B cell (primary cell): ENCODE measurements around the gene CCDC85B.

Source experiments
- EZH2 ChIP-seq: IDR thresholded peaks from 2 replicates; pipeline ENCODE4 v1.6.1; 2012; ENCODE audit warnings: borderline replicate concordance, low read depth, mild to moderate bottlenecking, moderate library complexity, low read length; ENCODE audit not compliant: insufficient read depth, poor library complexity, severe bottlenecking
- TF ChIP-seq, protein P1 (sequence below): fragments of 200-600 bp; IDR thresholded peaks from one replicate; pipeline ENCODE4 v1.8.0; 2022; ENCODE audit warnings: antibody characterized with exemption, mild to moderate bottlenecking

DNA sequence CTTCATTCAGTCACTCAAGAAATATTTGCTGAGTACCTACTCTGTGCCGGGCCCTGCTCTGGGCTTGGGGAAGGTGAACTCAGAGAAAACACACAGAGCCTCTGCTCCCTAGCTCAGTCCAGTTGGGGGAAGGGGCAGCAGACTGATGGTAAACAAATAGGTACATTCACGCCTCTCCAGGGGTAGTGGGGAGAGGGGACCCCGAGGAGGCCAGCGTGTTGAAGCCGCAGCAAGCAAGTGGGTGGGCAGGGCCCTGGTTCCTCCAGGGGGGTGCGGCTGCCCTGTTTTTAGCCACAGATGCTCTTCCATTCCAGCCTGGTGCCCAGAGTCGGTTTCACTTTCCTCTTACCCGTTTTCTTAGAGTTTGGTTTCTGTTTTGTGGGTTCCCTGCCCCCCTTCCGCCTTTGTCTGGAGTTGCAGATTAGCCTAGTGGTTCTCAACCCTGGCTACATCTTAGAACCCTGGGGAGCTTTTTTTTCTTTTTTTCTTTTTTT lies 37.5 kb downstream of the CCDC85B start:
- TF ChIP-seq, protein P1, sequence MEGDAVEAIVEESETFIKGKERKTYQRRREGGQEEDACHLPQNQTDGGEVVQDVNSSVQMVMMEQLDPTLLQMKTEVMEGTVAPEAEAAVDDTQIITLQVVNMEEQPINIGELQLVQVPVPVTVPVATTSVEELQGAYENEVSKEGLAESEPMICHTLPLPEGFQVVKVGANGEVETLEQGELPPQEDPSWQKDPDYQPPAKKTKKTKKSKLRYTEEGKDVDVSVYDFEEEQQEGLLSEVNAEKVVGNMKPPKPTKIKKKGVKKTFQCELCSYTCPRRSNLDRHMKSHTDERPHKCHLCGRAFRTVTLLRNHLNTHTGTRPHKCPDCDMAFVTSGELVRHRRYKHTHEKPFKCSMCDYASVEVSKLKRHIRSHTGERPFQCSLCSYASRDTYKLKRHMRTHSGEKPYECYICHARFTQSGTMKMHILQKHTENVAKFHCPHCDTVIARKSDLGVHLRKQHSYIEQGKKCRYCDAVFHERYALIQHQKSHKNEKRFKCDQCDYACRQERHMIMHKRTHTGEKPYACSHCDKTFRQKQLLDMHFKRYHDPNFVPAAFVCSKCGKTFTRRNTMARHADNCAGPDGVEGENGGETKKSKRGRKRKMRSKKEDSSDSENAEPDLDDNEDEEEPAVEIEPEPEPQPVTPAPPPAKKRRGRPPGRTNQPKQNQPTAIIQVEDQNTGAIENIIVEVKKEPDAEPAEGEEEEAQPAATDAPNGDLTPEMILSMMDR: no peak
- no peak for TF ChIP-seq EZH2
